ENCODE data around the gene TEP1.
"Not testable (repeated sequence)": the region's sequence is repeated elsewhere in the genome, so short reads cannot be mapped to it uniquely, and the experiment has no call there.

The TEP1 gene

DNA sequence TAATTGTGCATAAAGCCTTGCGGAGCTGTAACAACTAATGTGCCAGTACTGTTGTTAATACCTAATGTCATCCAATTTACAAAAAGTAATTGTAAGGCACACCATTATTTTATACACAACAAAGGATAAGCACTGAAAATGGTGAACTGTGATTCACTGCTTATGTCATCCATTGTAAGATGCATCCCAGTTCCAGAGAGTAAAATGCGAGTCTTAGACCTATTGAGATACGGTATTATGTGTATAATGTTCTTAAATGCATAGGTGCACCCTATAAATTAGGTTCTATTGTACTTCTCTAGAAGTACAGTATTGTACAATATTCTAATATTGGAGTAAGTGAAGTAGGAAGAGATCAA lies 69.5 kb downstream of the TEP1 start:
- TF ChIP-seq, protein P1, sequence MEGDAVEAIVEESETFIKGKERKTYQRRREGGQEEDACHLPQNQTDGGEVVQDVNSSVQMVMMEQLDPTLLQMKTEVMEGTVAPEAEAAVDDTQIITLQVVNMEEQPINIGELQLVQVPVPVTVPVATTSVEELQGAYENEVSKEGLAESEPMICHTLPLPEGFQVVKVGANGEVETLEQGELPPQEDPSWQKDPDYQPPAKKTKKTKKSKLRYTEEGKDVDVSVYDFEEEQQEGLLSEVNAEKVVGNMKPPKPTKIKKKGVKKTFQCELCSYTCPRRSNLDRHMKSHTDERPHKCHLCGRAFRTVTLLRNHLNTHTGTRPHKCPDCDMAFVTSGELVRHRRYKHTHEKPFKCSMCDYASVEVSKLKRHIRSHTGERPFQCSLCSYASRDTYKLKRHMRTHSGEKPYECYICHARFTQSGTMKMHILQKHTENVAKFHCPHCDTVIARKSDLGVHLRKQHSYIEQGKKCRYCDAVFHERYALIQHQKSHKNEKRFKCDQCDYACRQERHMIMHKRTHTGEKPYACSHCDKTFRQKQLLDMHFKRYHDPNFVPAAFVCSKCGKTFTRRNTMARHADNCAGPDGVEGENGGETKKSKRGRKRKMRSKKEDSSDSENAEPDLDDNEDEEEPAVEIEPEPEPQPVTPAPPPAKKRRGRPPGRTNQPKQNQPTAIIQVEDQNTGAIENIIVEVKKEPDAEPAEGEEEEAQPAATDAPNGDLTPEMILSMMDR (IDR thresholded peaks at IDR 0.05): no peak
- Histone ChIP-seq H3K27ac (peak overlapping the region; percentile 92), H3K4me3 (peak overlapping the region; percentile 76)
- DNase-seq (ENCODE audit: low spot score): no peak

DNA sequence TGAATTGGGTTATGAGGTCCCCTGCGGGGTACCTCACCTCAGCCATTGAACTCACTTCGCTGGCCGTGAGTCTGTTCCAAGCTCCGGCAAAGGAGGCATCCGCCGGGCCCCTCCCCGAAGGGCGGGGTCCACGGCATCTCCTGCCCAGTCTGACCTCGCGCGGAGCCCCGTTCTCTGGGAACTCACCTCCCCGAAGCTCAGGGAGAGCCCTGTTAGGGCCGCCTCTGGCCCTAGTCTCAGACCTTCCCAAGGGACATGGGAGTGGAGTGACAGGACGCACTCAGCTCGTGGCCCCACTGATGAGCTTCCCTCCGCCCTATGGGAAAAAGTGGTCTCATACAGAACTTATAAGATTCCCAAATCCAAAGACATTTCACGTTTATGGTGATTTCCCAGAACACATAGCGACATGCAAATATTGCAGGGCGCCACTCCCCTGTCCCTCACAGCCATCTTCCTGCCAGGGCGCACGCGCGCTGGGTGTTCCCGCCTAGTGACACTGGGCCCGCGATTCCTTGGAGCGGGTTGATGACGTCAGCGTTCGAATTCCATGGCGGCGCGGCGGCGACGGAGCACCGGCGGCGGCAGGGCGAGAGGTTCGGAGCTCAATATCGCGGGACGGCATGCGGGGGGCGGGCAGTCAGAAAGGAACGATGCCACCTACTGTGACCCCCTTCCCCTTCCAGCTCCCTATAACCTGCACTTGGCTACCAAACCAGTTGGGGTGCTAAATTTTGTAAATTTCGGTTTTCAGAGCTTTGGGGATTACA lies 70.0 kb downstream of the TEP1 start, which contains the start of gene PARP2:
Gene PARP2, plus strand, starts transcription at position 544 of the 770 bp plus-strand sequence. Its CDS starts 7 bp downstream, at position 551.
- H3K4me3 ChIP-seq: peak within 1 kb of the TSS; percentile 76
- H3K27ac ChIP-seq: peak within 1 kb of the TSS; percentile 92
- DNase-seq (ENCODE audit: low spot score): peak; percentile 99
- TF ChIP-seq, protein P1 (IDR thresholded peaks at IDR 0.05): no peak

DNA sequence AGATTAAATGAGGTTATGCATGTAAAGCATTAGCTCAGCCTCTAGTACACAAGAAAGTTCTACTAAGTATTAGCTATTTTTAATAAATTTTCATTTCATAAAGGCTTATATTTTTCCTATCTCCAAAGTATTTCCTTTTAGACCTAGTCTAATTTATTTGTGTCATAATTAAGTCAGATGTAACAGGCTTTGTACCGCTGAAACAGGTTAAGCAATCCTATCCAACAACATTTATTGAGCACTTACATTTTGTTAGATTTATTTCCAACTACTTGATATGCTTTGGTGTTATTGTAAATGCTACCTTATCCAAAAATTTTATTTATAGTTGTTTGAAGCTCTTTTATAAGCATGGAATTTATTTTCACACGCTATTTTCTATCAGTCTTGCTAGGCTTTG lies 71.7 kb downstream of the TEP1 start:
- DNase-seq (ENCODE audit: low spot score): no peak
- H3K27ac ChIP-seq: no peak overlapping the region
- TF ChIP-seq, protein P1 (IDR thresholded peaks at IDR 0.05): no peak
- peak overlapping the region; percentile 76 for H3K4me3 ChIP-seq

DNA sequence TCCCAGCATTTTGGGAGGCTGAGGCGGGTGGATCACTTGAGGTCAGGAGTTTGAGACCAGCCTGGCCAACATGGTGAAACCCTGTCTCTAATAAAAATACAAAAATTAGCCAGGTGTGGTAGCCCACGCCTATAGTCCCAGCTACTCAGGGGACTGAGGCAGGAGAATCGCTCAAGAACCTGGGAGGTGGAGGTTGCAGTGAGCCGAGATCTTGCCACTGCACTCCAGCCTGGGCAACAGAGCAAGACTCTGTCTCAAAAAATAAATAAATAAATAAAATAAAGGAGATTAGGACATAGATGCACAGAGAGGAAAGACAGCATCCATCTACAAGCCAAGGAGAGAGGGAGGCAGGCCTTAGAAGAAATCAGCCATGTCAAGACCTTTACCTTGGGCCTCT lies 72.3 kb downstream of the TEP1 start:
- not testable (repeated sequence) for DNase-seq (ENCODE audit: low spot score); H3K4me3 ChIP-seq; H3K27ac ChIP-seq

DNA sequence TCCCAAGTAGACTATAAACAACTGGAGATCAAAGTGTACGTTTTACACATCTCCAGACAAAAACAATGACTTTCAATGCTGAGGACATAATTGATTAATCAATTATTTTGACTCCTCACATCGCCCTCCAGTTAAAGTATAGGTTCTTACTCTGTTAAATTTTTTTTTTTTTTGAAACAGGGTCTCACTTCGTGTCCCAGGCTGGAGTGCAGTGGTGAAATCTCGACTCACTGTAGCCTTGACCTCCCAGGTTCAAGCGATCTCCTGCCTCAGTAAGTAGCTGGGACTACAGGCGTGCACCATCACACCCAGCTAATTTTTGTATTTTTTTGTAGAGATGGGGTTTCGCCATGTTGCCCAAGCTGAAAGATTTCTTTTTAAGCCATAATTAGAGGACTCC lies 79.3 kb downstream of the TEP1 start:
- TF ChIP-seq, protein P1 (IDR thresholded peaks at IDR 0.05): no peak
- H3K4me3 ChIP-seq: no peak overlapping the region
- peak overlapping the region; percentile 81 to 85 for H3K27ac ChIP-seq
- DNase-seq (ENCODE audit: low spot score): no peak

DNA sequence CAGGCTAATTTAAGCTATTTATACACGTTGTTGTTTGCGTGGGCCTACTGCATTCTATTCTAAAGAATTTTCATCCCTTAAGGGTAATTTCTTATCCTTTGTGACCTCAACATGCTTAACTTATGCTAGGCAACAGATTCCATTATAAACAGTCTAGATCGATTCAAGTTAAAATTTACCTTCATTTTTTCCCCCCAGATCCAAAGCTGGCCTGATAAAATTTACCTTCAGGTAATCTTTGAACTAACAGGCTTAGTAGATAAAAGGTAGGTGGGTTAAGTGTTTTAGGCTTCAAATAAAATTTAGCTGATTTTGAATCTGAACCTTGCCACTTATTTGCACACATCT lies 79.8 kb downstream of the TEP1 start:
- TF ChIP-seq, protein P1 (IDR thresholded peaks at IDR 0.05): no peak
- DNase-seq (ENCODE audit: low spot score): no peak
- H3K27ac ChIP-seq: peak overlapping the region; percentile 81 to 85
- H3K4me3 ChIP-seq: peak overlapping the region; percentile 68

DNA sequence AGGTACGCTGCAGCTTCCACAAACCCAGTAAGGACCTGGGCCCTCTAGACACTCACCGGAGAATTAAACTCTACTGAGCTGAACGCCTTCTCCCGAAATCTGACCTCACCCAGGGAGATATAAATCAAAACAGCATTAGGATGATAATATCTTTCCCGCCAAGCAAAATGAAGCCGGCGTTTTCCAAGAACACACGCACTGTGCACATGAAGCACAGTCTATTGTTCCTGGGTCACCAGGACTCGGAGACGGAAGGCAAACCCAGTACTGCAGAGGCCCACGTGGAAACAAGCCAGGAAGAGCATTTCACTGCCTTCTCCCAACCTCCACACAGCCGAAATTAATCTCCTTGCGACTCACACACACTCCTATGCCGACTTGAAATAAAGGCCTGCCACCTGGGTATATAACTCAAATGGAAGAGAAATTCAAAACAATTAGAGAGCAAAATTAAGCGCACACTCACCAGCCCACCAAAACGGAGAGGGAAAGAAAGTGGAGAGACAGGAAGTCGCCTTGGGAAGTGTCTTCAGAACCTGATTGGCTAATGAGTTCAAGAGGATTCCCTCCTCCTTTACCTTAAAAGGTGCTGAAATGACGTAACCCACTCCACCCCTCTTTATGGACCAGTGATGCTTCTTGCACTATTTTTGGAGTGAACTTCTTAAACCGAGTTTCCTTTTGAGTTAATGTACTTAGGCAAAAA lies 80.4 kb downstream of the TEP1 start, which contains the start of gene CCNB1IP1:
Gene CCNB1IP1, minus strand, starts transcription at position 492 of the 706 bp plus-strand sequence. CDS start 16,756 bp downstream, outside the sequence.
- TF ChIP-seq, protein P1 (IDR thresholded peaks at IDR 0.05): no peak
- Histone ChIP-seq H3K4me3 (peak within 1 kb of the TSS; percentile 68), H3K27ac (peak within 1 kb of the TSS; percentile 81 to 85)
- peak; percentile 81 for DNase-seq (ENCODE audit: low spot score)

Measured in coronary artery (tissue), 2 donors.